OCI-LY1 (cell line): ENCODE data around the gene TTLL3.

Source experiments
- CTCF ChIP-seq: fragments of 200-600 bp; sonication (generic), shearing (Covaris generic); IDR thresholded peaks from 2 replicates; pipeline ENCODE4 v1.5.1; 2017; ENCODE audit warnings: mild to moderate bottlenecking, antibody characterized with exemption, low read length, moderate library complexity, mixed read lengths
- EZH2 ChIP-seq: fragments of 200-600 bp; sonication (generic), shearing (Covaris generic); IDR thresholded peaks from 2 replicates; pipeline ENCODE4 v1.8.0; 2017; ENCODE audit warnings: borderline replicate concordance, mixed run types, mild to moderate bottlenecking, antibody characterized with exemption, low read length, moderate library complexity, mixed read lengths

- TF ChIP-seq CTCF (no peak), EZH2 (no peak)
Observed at GRCh38 chr3:9783954-9784353, 26.1 kb upstream of the TTLL3 start.
